Lung (tissue), 12 donors: ENCODE data around the gene ISM2. TPM values are rescaled to one million over a fixed set of nuclear protein-coding genes. Genes with fewer than 3 reads are reported as not detected.

Source experiments
- ATAC-seq: fragments of 200-7000 bp; cut with Tn5 transposase; one replicate; pipeline ENCODE4 v1.9.1; 2020; ENCODE audit warnings: moderate number of reproducible peaks; ENCODE audit not compliant: insufficient read depth, low FRiP score
- DNase-seq, 3 donors: peaks; one replicate each; pipeline ENCODE4 v3.0.0-alpha.2; 2013 to 2017
- H3K27ac ChIP-seq, 2 donors: one replicate each; pipeline ENCODE4 v1.5.1; 2013; ENCODE audit warnings: mild to moderate bottlenecking in 2 of 2, moderate library complexity in 2 of 2, control low read depth in 1 of 2, inconsistent platforms in 1 of 2, low read depth in 1 of 2, low read length in 1 of 2
- H3K27me3 ChIP-seq, 3 donors: one replicate each; pipeline ENCODE4 v1.5.1; 2013; ENCODE audit warnings: low read length in 2 of 3; ENCODE audit not compliant: control insufficient read depth in 3 of 3, insufficient read depth in 3 of 3
- H3K36me3 ChIP-seq, 4 donors: one replicate each; pipeline ENCODE4 v1.5.1; 2013; ENCODE audit warnings: low read length in 4 of 4, mild to moderate bottlenecking in 1 of 4, moderate library complexity in 1 of 4; ENCODE audit not compliant: control insufficient read depth in 4 of 4, insufficient read depth in 4 of 4
- H3K4me1 ChIP-seq, 5 donors: one replicate each; pipeline ENCODE4 v1.5.1; 2013; ENCODE audit warnings: low read length in 5 of 5, mild to moderate bottlenecking in 2 of 5, moderate library complexity in 1 of 5; ENCODE audit not compliant: control insufficient read depth in 5 of 5, insufficient read depth in 5 of 5
- H3K4me3 ChIP-seq: one replicate; pipeline ENCODE4 v1.5.1; 2013; ENCODE audit warnings: mild to moderate bottlenecking, control low read depth, moderate library complexity
- H3K9ac ChIP-seq, 2 donors: one replicate each; pipeline ENCODE4 v1.5.1; 2013; ENCODE audit warnings: low read length in 2 of 2, control low read depth in 1 of 2; ENCODE audit not compliant: insufficient read depth in 1 of 2
- H3K9me3 ChIP-seq, 4 donors: one replicate each; pipeline ENCODE4 v1.5.1; 2013; ENCODE audit warnings: low read length in 3 of 4, mild to moderate bottlenecking in 1 of 4, moderate library complexity in 1 of 4; ENCODE audit not compliant: control insufficient read depth in 4 of 4, insufficient read depth in 3 of 4
- WGBS, 2 donors: extraction: QIAGEN DNeasy Blood & Tissue Kit; methylation state at CpG; one replicate each; pipeline ENCODE4 v1.1.7; 2013; 5-methylcytosine and 5-hydroxymethylcytosine counted together
- polyA plus RNA-seq, 2 donors: library from polyadenylated mRNA; stranded (reverse); fragments of 200-250 nt; gene quantifications; one replicate each; pipeline ENCODE4 v1.2.1, GENCODE V29; 2013
- total RNA-seq, 2 donors: library from RNA; depleted of rRNA in 1 of 2; stranded (reverse); fragments of >200 nt in 1 of 2; gene quantifications; one replicate each; pipeline ENCODE4 v1.2.1, GENCODE V29; 2014 to 2021
- TF ChIP-seq, protein P1 (sequence below): IDR thresholded peaks from 2 replicates; pipeline ENCODE4 v1.5.1; 2012; ENCODE audit warnings: mild to moderate bottlenecking; ENCODE audit errors: control extremely low read depth, extremely low read depth
- donor health status: control.
- donor health status: control.
- donor health status: Bipolar disorder and iron deficiency.
- donor health status: healthy.
- donor health status: DM: yes; HTN: yes; CAD: no.

Gene ISM2
- total and polyA plus RNA-seq, 4 donors: 0.02 TPM; not detected in 3

DNA sequence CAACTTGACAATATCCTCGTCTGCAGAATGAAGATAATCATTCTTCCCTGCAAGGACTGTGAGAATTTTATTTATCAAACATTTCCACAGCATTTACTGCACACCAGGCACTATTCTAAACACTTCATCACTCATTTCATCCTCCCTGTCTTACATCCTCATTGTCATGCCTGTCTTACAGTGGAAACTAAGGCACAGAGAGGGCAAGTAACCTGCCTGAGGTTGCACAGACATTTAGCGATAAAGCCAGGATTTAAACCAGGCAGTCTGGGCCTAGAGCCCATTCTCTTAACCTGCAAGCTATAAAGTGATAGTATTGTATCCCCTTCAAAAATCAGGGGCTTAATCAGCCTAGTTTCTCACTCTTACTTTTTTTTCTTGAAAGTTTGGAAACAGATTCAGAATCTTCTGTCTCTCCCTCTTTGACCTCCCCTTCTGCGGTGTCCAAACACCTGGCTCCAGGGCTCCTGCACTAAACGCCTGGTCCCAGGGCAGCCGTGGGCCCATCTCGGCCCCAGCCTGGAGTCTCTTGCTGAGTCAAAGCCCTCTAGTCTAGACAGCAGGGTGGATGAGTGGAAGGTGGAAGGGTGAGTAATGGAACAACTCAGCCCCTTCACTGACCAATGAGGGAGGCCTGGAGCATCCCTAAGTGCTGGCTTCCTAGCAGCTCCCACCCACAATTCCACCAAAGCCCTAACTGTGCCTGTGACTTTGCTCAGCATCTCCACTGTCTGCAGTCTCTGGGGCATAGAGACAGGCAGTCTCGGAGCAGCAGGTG lies 12.5 kb downstream of the ISM2 start:
- Histone ChIP-seq H3K4me1 (no peaks in the 10 kb centered on the region), H3K27me3 (no peaks in the 10 kb centered on the region), H3K9ac (no peak overlapping the region), H3K9me3 (no peaks in the 10 kb centered on the region), H3K36me3 (no peaks in the 10 kb centered on the region), H3K4me3 (no peak overlapping the region), H3K27ac (no peak overlapping the region)
- 93 to 94% methylated on average over 7 of the region's 7 CpGs for WGBS, 2 donors
- TF ChIP-seq, protein P1, sequence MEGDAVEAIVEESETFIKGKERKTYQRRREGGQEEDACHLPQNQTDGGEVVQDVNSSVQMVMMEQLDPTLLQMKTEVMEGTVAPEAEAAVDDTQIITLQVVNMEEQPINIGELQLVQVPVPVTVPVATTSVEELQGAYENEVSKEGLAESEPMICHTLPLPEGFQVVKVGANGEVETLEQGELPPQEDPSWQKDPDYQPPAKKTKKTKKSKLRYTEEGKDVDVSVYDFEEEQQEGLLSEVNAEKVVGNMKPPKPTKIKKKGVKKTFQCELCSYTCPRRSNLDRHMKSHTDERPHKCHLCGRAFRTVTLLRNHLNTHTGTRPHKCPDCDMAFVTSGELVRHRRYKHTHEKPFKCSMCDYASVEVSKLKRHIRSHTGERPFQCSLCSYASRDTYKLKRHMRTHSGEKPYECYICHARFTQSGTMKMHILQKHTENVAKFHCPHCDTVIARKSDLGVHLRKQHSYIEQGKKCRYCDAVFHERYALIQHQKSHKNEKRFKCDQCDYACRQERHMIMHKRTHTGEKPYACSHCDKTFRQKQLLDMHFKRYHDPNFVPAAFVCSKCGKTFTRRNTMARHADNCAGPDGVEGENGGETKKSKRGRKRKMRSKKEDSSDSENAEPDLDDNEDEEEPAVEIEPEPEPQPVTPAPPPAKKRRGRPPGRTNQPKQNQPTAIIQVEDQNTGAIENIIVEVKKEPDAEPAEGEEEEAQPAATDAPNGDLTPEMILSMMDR: no peak
- DNase-seq: no peak
- no peak for ATAC-seq

- no peaks in the 10 kb centered on the region for H3K9me3 ChIP-seq
- no peaks in the 10 kb centered on the region for H3K27me3 ChIP-seq
- ATAC-seq: no peak
- no peak overlapping the region for H3K4me3 ChIP-seq
- no peaks in the 10 kb centered on the region for H3K4me1 ChIP-seq
- DNase-seq: no peak
- TF ChIP-seq, protein P1: no peak
- no peaks in the 10 kb centered on the region for H3K36me3 ChIP-seq
- H3K9ac ChIP-seq: no peak overlapping the region
- WGBS, 2 donors: 93 to 95% methylated on average over 3 of the region's 3 CpGs
- no peak overlapping the region for H3K27ac ChIP-seq
Observed at GRCh38 chr14:77485256-77485655, 13.4 kb downstream of the ISM2 start.

DNA sequence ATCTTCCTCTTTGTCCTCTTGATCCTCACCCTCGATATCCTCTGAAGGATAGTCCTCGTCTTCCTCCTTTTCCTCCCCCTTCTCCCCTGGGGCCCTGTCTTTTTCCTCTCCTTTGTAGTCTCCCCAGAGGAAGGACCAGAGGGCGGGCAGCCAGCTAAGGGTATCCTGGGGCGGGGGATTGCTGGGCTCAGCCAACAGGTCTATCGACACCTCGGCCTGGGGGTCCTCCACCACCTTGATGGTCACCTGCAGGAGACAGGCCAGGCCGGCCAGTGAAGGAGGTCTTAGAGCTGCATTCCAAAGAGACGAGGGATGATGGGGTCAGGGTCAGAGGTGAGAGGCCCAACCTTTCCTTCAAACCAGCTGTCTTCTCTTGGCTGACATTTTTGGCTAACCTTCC lies 16.2 kb downstream of the ISM2 start:
- WGBS, 2 donors: 77 to 85% methylated on average over 8 of the region's 8 CpGs
- H3K9ac ChIP-seq: no peak overlapping the region
- H3K27ac ChIP-seq: no peak overlapping the region
- H3K9me3 ChIP-seq: no peaks in the 10 kb centered on the region
- no peaks in the 10 kb centered on the region for H3K27me3 ChIP-seq
- TF ChIP-seq, protein P1: no peak
- ATAC-seq (no peak), DNase-seq (no peak)
- no peaks in the 10 kb centered on the region for H3K4me1 ChIP-seq
- H3K36me3 ChIP-seq: no peaks in the 10 kb centered on the region
- H3K4me3 ChIP-seq: no peak overlapping the region

- 56 to 80% methylated on average over 1 of the region's 1 CpG for WGBS, 2 donors
- H3K9ac ChIP-seq: no peak overlapping the region
- no peaks in the 10 kb centered on the region for H3K27me3 ChIP-seq
- no peaks in the 10 kb centered on the region for H3K4me1 ChIP-seq
- no peaks in the 10 kb centered on the region for H3K9me3 ChIP-seq
- TF ChIP-seq, protein P1: no peak
- H3K27ac ChIP-seq: no peak overlapping the region
- ATAC-seq (no peak), DNase-seq (no peak)
- no peak overlapping the region for H3K4me3 ChIP-seq
- no peaks in the 10 kb centered on the region for H3K36me3 ChIP-seq
Observed at GRCh38 chr14:77478796-77479195, 19.8 kb downstream of the ISM2 start.
